VCaP (cell line): ENCODE results near the gene KLRF2.

ENCODE experiments used
- H3K27ac ChIP-seq: fragments of 450-650 bp; 2 replicates; pipeline ENCODE4 v1.5.1; 2017
- CTCF ChIP-seq: fragments of 450-650 bp; conservative IDR thresholded peaks from 2 replicates; pipeline ENCODE4 v1.5.1; 2017; ENCODE audit warnings: mild to moderate bottlenecking, moderate library complexity

The KLRF2 gene

GRCh38 chr12:9856894-9857293 lies 24.4 kb upstream of the KLRF2 start:
- no peak for TF ChIP-seq CTCF
- no peak overlapping the region for H3K27ac ChIP-seq

- H3K27ac ChIP-seq = no peak overlapping the region
- no peak for TF ChIP-seq CTCF
Observed at GRCh38 chr12:9858135-9858534, 23.2 kb upstream of the KLRF2 start.

- TF ChIP-seq CTCF = no peak
- no peak overlapping the region for H3K27ac ChIP-seq
Observed at GRCh38 chr12:9864913-9865675, 16.2 kb upstream of the KLRF2 start.

- TF ChIP-seq CTCF = no peak
- no peak overlapping the region for H3K27ac ChIP-seq
Observed at GRCh38 chr12:9866860-9867269, 14.4 kb upstream of the KLRF2 start.

- no peak overlapping the region for H3K27ac ChIP-seq
- no peak for TF ChIP-seq CTCF
Observed at GRCh38 chr12:9867531-9867930, 13.8 kb upstream of the KLRF2 start.

- no peak for TF ChIP-seq CTCF
- no peak overlapping the region for H3K27ac ChIP-seq
Observed at GRCh38 chr12:9868311-9868801, 12.9 kb upstream of the KLRF2 start.

GRCh38 chr12:9868951-9869306 lies 12.4 kb upstream of the KLRF2 start:
- no peak overlapping the region for H3K27ac ChIP-seq
- no peak for TF ChIP-seq CTCF
